Panc1 (cell line): ENCODE results near the gene SLAMF1. TPM values are rescaled to one million over a fixed set of nuclear protein-coding genes. Genes with fewer than 3 reads are reported as not detected.

ENCODE experiments used
- ATAC-seq: fragments of 200-7000 bp; cut with Tn5 transposase; 2 replicates; pipeline ENCODE4 v1.9.1; 2020; ENCODE audit warnings: mild to moderate bottlenecking, moderate library complexity
- BruUV-seq: library from RNA; stranded (reverse); fragments of 400-500 nt; replicated peaks from 2 replicates; lab custom pipeline; 2021; lab: Mats Ljungman, UMichigan
- CTCF ChIA-PET: fragments of 300-600 bp; sonication (Branson Sonifier 250); formaldehyde crosslinking; loops from one replicate; lab custom pipeline; 2022; ENCODE audit warnings: antibody characterized with exemption; lab: Charles Lee
- POLR2A ChIA-PET: fragments of 300-600 bp; sonication (Branson Sonifier 250); formaldehyde crosslinking; loops from one replicate; lab custom pipeline; 2022; ENCODE audit warnings: antibody characterized with exemption; lab: Charles Lee
- DNase-seq: peaks from one replicate; pipeline ENCODE4 v3.0.0-alpha.2; 2010; ENCODE audit warnings: low read depth, low spot score
- H3K27ac ChIP-seq: 2 replicates; pipeline ENCODE4 v1.5.1; 2011; ENCODE audit warnings: mild to moderate bottlenecking, low read length, inconsistent platforms
- H3K27me3 ChIP-seq: fragments of 200-500 bp; sonication (Bioruptor generic); 2 replicates; pipeline ENCODE4 v1.6.0; 2014; ENCODE audit warnings: low read length, inconsistent platforms; ENCODE audit not compliant: control insufficient read depth, insufficient read depth
- H3K36me3 ChIP-seq: fragments of 200-500 bp; sonication (Bioruptor generic); 2 replicates; pipeline ENCODE4 v1.5.1; 2014; ENCODE audit warnings: inconsistent platforms, mild to moderate bottlenecking, low read length, moderate library complexity; ENCODE audit not compliant: control insufficient read depth, insufficient read depth
- H3K4me1 ChIP-seq: 2 replicates; pipeline ENCODE4 v1.5.1; 2011; ENCODE audit warnings: inconsistent platforms, mild to moderate bottlenecking, low read length, moderate library complexity; ENCODE audit not compliant: control insufficient read depth, insufficient read depth
- H3K4me3 ChIP-seq, 2 experiments: 2 replicates each; pipeline ENCODE4 v1.5.1; 2011 to 2012; ENCODE audit warnings: low read depth in 2 of 2, low read length in 2 of 2, mild to moderate bottlenecking in 2 of 2, inconsistent platforms in 1 of 2, moderate library complexity in 1 of 2
- H3K9me3 ChIP-seq: fragments of 200-500 bp; sonication (Bioruptor generic); 2 replicates; pipeline ENCODE4 v1.5.1; 2014; ENCODE audit warnings: low read depth, mild to moderate bottlenecking, inconsistent platforms, low read length, moderate library complexity; ENCODE audit not compliant: control insufficient read depth, insufficient read depth
- POLR2AphosphoS5 ChIP-seq: IDR thresholded peaks from 2 replicates; pipeline ENCODE4 v1.6.1; 2012; ENCODE audit warnings: mild to moderate bottlenecking, low read depth, low read length, moderate library complexity
- SIN3A ChIP-seq: IDR thresholded peaks from 2 replicates; pipeline ENCODE4 v1.6.1; 2012; ENCODE audit warnings: low read depth, mild to moderate bottlenecking, low read length, moderate library complexity, borderline replicate concordance; ENCODE audit not compliant: insufficient read depth
- TCF7L2 ChIP-seq: IDR thresholded peaks from 2 replicates; pipeline ENCODE4 v1.6.1; 2011; ENCODE audit warnings: mild to moderate bottlenecking, low read depth, low read length, inconsistent platforms
- in situ Hi-C: cut with HindIII; loops from 2 replicates; pipeline ENCODE4 v1.10.0; 2016; ENCODE audit warnings: low sequenced_read_pairs, low pct_unique_long_range_greater_than_20kb
- intact Hi-C: fragments of 100-400 bp; cut with micrococcal nuclease; formaldehyde crosslinking; loops from one replicate; pipeline ENCODE4 v1.10.0; 2022; ENCODE audit not compliant: unreplicated experiment
- total RNA-seq: library from RNA; stranded (reverse); gene quantifications from one replicate; pipeline ENCODE4 v1.2.1, GENCODE V29; 2021; ENCODE audit not compliant: unreplicated experiment
- TF ChIP-seq, protein P1 (sequence below): fragments of 450-650 bp; IDR thresholded peaks from 2 replicates; pipeline ENCODE4 v1.5.1; 2017; ENCODE audit warnings: mild to moderate bottlenecking
- TF ChIP-seq, protein P2 (sequence below), 2 experiments: IDR thresholded peaks; 2 replicates each; pipeline ENCODE4 v1.6.1; 2011 to 2012; ENCODE audit warnings: low read depth in 2 of 2, control low read depth in 1 of 2, low read length in 1 of 2, mild to moderate bottlenecking in 1 of 2, moderate library complexity in 1 of 2; ENCODE audit not compliant: insufficient read depth in 1 of 2

SLAMF1 gene
- total RNA-seq, 1 experiment from 2014 or later, result not detected

GRCh38 chr1:160558660-160559380 is 88.0 kb downstream of the SLAMF1 start:
- no peaks in the 10 kb centered on the region for H3K36me3 ChIP-seq
- no TSS peak for BruUV-seq
- H3K27ac ChIP-seq, result no peak overlapping the region
- peaks cover 2% of the 10 kb centered on the region for H3K27me3 ChIP-seq
- TF ChIP-seq, protein P1, sequence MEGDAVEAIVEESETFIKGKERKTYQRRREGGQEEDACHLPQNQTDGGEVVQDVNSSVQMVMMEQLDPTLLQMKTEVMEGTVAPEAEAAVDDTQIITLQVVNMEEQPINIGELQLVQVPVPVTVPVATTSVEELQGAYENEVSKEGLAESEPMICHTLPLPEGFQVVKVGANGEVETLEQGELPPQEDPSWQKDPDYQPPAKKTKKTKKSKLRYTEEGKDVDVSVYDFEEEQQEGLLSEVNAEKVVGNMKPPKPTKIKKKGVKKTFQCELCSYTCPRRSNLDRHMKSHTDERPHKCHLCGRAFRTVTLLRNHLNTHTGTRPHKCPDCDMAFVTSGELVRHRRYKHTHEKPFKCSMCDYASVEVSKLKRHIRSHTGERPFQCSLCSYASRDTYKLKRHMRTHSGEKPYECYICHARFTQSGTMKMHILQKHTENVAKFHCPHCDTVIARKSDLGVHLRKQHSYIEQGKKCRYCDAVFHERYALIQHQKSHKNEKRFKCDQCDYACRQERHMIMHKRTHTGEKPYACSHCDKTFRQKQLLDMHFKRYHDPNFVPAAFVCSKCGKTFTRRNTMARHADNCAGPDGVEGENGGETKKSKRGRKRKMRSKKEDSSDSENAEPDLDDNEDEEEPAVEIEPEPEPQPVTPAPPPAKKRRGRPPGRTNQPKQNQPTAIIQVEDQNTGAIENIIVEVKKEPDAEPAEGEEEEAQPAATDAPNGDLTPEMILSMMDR, result no peak
- no peak for TF ChIP-seq TCF7L2
- TF ChIP-seq, protein P2, sequence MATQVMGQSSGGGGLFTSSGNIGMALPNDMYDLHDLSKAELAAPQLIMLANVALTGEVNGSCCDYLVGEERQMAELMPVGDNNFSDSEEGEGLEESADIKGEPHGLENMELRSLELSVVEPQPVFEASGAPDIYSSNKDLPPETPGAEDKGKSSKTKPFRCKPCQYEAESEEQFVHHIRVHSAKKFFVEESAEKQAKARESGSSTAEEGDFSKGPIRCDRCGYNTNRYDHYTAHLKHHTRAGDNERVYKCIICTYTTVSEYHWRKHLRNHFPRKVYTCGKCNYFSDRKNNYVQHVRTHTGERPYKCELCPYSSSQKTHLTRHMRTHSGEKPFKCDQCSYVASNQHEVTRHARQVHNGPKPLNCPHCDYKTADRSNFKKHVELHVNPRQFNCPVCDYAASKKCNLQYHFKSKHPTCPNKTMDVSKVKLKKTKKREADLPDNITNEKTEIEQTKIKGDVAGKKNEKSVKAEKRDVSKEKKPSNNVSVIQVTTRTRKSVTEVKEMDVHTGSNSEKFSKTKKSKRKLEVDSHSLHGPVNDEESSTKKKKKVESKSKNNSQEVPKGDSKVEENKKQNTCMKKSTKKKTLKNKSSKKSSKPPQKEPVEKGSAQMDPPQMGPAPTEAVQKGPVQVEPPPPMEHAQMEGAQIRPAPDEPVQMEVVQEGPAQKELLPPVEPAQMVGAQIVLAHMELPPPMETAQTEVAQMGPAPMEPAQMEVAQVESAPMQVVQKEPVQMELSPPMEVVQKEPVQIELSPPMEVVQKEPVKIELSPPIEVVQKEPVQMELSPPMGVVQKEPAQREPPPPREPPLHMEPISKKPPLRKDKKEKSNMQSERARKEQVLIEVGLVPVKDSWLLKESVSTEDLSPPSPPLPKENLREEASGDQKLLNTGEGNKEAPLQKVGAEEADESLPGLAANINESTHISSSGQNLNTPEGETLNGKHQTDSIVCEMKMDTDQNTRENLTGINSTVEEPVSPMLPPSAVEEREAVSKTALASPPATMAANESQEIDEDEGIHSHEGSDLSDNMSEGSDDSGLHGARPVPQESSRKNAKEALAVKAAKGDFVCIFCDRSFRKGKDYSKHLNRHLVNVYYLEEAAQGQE (IDR thresholded peaks at IDR 0.05; ENCODE audit: insufficient read depth in 1 of 2, low read depth in 2 of 2, low read length in 1 of 2), result no peak
- TF ChIP-seq POLR2AphosphoS5, result no peak
- no peak for TF ChIP-seq SIN3A
- DNase-seq (no peak), ATAC-seq (no peak)
- ChIA-PET CTCF (no interaction called here), POLR2A (no interaction called here)
- H3K9me3 ChIP-seq, result no peaks in the 10 kb centered on the region
- in situ Hi-C loops, result no loop called here
- H3K4me3 ChIP-seq, result no peak overlapping the region
- intact Hi-C loops, result no loop called here
- H3K4me1 ChIP-seq, result no peaks in the 10 kb centered on the region

Other genes starting within 250 kb of the SLAMF1 start
- 0.10 TPM for gene VANGL2, start 246.5 kb downstream of the SLAMF1 start, total RNA-seq
- gene SLAMF6, start 123.8 kb downstream of the SLAMF1 start, total RNA-seq, result not detected
- 0.26 TPM for gene CD84, start 67.5 kb downstream of the SLAMF1 start, total RNA-seq
- gene CD48, start 64.8 kb upstream of the SLAMF1 start, total RNA-seq, result 0.67 TPM
- 0.21 TPM for gene SLAMF7, start 92.2 kb upstream of the SLAMF1 start, total RNA-seq
- 0.10 TPM for gene LY9, start 149.1 kb upstream of the SLAMF1 start, total RNA-seq
- gene CD244, start 215.8 kb upstream of the SLAMF1 start, total RNA-seq, result not detected
- not detected for gene ITLN1, start 238.1 kb upstream of the SLAMF1 start, total RNA-seq